IPS-15b (cell line): ENCODE measurements around the gene HSF2BP.

ENCODE experiments used
- H3K27me3 ChIP-seq: one replicate; pipeline ENCODE4 v1.6.1; 2013; ENCODE audit warnings: low read length; ENCODE audit not compliant: control insufficient read depth, insufficient read depth
- H3K36me3 ChIP-seq: one replicate; pipeline ENCODE4 v1.6.1; 2013; ENCODE audit warnings: low read length; ENCODE audit not compliant: control insufficient read depth, insufficient read depth
- H3K4me1 ChIP-seq: one replicate; pipeline ENCODE4 v1.6.1; 2013; ENCODE audit warnings: mild to moderate bottlenecking, low read length; ENCODE audit not compliant: control insufficient read depth, insufficient read depth
- H3K4me3 ChIP-seq: one replicate; pipeline ENCODE4 v1.5.1; 2013; ENCODE audit warnings: low read depth, low read length
- H3K9ac ChIP-seq: one replicate; pipeline ENCODE4 v1.6.1; 2013; ENCODE audit warnings: low read depth, mild to moderate bottlenecking, low read length
- H3K9me3 ChIP-seq: one replicate; pipeline ENCODE4 v1.6.1; 2013; ENCODE audit warnings: mild to moderate bottlenecking, low read length; ENCODE audit not compliant: control insufficient read depth, insufficient read depth

The HSF2BP gene

DNA sequence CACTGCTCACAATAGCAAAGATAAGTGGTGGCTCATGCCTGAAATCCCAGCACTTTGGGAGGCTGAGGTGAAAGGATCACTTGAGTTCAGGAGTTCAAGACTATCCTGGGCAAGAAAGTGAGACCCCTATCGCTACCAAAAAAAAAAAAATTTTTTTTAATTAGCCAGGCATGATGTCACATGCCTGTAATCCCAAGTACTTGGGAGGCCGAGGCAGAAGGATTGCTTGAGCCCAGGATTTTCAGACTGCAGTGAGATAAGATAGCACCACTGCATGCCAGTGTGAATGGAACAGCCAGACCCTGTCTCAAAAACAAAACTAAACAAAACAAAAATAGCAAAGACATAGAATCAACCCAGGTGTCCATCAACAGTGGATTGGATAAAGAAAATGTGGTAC lies 50.6 kb downstream of the HSF2BP start:
- Histone ChIP-seq H3K4me3 (no peak overlapping the region), H3K27me3 (no peaks in the 10 kb centered on the region), H3K4me1 (no peaks in the 10 kb centered on the region), H3K9me3 (no peaks in the 10 kb centered on the region), H3K9ac (no peak overlapping the region), H3K36me3 (no peaks in the 10 kb centered on the region)

DNA sequence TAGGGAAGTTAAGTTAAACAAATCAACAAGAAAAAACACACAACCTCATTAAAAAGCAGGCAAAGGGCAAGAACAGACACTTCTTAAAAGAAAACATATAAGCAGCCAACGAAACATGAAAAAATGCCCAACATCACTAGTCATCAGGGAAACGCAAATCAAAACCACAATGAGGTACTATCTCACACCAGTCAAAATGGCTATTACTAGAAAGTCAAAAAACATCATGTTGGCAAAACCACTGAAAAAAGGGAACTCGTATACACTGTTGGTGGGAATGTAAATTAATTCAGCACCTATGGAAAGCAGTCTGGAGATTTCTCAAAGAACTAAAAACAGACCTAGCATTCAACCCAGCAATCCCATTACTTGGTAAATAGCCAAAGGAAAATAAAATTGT lies 51.1 kb downstream of the HSF2BP start:
- Histone ChIP-seq H3K4me1 (no peaks in the 10 kb centered on the region), H3K4me3 (no peak overlapping the region), H3K9me3 (no peaks in the 10 kb centered on the region), H3K36me3 (no peaks in the 10 kb centered on the region), H3K27me3 (no peaks in the 10 kb centered on the region), H3K9ac (no peak overlapping the region)

DNA sequence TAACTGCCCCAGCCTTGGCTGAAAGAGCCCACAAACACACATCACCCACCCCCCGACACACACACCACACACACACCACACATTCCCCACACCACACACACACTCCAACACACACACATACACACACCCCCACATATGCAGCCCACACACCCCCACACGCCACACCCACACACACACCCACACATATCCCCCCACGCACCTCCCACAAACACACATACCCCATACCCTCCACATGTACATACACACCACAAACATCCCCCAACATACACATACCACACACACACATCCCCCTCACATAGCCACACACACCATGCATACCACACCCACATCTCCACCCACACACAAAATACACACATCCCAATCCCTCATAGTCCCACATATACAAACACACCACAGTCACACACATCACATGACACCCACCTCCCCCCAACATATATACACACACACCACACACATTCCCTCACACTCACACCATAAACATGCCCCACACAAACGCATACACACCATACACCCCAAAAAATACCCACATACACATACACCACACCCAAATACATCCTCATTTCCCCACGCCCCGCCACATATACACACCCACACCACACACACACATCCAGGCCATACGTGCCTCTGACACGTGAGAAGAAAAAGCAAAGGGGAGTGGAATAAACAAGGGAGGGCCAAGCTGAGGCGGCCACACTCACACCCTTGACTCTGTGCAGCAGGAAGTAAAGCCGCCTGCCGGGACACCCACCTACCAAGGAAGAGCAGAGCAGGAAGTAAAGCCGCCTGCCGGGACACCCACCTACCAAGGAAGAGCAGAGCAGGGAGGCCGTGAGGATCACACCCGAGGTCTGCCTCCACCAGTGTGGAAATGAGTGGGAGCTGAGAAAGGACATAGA lies 53.7 kb downstream of the HSF2BP start:
- Histone ChIP-seq H3K9ac (no peak overlapping the region), H3K4me3 (no peak overlapping the region), H3K4me1 (no peaks in the 10 kb centered on the region), H3K9me3 (no peaks in the 10 kb centered on the region), H3K36me3 (no peaks in the 10 kb centered on the region), H3K27me3 (no peaks in the 10 kb centered on the region)

DNA sequence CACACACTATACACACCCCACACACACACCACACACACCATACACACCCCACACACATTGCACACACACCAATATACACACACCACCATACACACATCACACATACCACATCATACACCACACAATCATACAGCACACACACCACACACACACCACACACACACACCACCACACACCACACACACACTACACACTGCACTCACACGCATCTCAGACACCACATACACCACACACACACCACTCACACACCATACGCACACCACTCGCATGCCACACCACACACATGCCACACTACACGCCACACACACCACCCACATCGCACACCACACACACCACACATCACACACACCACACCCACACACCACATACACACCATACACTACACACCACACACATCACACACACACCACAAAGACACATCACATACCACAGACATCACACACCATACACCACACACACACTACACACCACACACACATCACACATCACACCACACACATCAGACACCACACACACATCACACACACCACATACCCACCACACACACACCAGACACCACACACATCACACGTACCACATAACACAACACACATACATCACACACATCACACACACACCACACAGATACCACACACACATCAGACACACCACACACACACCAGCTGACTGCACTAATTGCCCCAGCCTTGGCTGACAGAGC lies 54.6 kb downstream of the HSF2BP start:
- no peak overlapping the region for H3K4me3 ChIP-seq
- H3K27me3 ChIP-seq, result no peaks in the 10 kb centered on the region
- H3K9ac ChIP-seq, result no peak overlapping the region
- no peaks in the 10 kb centered on the region for H3K4me1 ChIP-seq
- no peaks in the 10 kb centered on the region for H3K9me3 ChIP-seq
- no peaks in the 10 kb centered on the region for H3K36me3 ChIP-seq

DNA sequence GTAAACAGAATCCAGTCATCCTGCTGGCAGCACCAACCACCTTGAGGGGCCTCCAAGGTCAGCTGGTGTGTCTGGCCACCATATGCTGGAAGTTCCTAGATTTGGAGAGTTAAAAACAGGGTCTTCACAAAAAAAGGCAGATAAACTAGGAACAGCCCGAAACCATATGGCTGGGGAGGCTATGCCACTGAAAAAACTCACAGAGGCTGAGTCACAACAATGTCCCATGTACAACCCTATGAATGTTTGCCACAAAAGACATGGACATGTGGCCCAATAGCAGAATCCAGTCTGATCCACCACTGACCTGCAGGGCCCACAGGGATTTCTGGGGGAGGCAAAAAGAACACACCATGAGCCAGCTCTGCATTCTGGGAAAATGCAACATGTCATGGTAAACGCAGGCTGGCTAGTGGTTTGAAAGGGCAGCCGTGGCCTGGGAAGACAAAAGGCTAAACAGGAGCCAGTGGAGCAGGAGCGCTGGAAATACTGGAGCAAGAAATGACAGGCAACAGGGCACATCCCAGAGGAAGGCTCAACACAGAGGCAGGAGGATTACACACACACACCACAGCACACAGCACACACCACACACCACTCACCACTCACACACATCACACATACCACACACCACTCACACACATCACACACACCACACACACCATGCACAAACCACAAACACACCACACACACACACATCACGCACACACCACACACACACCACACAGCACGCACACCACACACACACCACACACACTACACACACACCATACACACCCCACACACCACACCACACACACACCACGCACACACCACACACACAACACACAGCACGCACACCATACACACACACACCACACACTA lies 55.4 kb downstream of the HSF2BP start:
- no peaks in the 10 kb centered on the region for H3K36me3 ChIP-seq
- no peak overlapping the region for H3K9ac ChIP-seq
- no peaks in the 10 kb centered on the region for H3K4me1 ChIP-seq
- no peaks in the 10 kb centered on the region for H3K9me3 ChIP-seq
- H3K4me3 ChIP-seq, result no peak overlapping the region
- H3K27me3 ChIP-seq, result no peaks in the 10 kb centered on the region

DNA sequence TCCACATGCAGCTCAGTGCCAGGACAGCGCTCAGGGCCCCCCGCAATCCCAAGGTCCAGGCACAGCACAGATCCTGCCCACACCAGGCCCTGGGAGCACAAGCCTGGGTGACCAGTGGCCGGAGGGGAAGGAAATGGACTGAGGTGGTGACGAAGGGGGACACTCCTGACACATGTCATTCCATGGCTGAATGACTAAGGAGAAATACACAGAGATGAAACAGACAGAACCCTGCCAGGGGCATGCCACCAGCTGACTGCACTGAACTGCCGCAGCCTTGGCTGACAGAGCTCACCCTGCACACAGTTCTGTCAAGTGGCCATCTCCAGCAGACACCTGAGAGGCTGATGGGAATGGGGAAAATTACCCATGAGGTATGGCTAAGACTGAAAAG lies 56.1 kb downstream of the HSF2BP start:
- Histone ChIP-seq H3K4me3 (no peak overlapping the region), H3K9ac (no peak overlapping the region), H3K36me3 (no peaks in the 10 kb centered on the region), H3K4me1 (no peaks in the 10 kb centered on the region), H3K9me3 (no peaks in the 10 kb centered on the region), H3K27me3 (no peaks in the 10 kb centered on the region)

DNA sequence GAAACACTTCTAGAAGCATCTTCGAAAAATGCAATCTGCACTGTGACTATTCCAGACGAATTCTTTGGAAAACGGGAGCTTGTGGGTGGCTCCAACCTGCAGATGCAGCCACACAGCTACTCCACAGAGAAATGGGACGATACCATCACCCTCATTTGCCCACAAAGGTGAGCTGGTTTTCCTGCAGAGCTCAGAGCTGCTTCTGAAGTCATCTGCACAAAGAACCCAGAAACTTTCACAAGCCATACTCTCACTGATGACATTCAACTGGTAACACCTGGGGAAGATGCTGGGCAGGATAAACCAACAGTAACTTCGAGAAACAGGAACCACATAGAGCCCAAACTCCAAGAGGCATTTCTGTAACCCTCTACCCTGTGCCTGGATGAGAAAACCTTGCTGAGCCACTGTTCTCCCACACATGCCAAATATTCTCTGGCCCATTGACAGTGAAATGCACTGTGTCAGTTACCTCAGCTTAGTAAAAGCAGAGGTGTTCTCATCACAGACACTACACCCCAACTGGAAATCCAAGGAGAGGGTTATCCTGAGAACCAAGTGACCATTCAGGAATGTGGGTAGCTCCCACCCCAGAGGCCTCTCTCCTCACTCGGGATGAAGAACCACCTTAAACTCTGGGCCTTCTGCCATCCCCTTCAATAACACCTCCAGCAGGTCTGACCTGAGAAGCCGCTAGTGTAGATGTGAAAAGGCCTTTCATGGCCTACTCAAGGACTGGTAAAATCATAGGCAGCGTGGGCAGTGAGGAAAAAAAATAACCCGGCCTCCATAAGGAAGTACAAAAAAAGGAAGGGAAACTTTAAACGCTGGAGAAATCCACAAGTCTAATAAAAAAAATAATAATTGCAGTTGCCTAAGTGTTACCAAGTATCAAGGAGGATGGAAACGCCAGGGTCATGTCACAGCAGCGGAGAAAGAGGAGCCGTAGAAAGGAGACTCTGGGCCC lies 56.7 kb downstream of the HSF2BP start:
- H3K27me3 ChIP-seq, result no peaks in the 10 kb centered on the region
- no peaks in the 10 kb centered on the region for H3K36me3 ChIP-seq
- no peaks in the 10 kb centered on the region for H3K4me1 ChIP-seq
- no peak overlapping the region for H3K4me3 ChIP-seq
- H3K9me3 ChIP-seq, result no peaks in the 10 kb centered on the region
- H3K9ac ChIP-seq, result no peak overlapping the region

DNA sequence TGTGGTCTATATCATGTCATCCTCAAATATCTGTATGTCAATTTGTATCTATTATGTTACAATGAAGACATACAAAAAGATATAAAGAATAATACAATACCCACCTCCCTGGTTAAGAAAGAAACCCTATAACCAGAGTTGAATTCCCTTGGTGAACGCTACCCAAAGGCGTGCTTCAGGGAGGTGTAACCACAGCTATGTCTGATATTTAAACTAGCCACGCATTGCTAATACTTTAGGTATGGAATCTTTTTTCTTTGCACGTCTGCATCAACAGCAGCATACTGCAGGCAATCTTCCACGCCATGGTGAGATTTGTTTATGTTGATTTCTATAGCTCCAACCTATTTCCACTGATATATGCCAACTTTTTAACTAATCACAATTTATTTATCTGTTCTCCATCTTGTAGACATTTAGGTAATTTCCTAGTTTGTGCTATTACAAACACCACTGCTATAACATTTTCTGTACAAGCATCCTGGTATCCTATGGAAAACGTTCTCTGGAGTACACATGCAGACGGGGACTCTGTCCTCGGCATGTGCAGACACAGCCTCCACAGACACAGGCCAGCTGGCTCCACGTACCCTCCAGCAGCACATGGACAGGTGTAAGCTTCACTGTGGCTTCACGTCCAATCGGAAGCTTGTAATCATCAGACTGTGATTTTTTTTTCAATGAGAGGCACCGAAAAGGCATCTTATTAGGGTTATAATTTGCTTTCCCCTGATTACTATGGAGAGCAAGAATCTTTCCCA lies 58.5 kb downstream of the HSF2BP start:
- no peak overlapping the region for H3K4me3 ChIP-seq
- H3K9ac ChIP-seq, result no peak overlapping the region
- H3K4me1 ChIP-seq, result no peaks in the 10 kb centered on the region

DNA sequence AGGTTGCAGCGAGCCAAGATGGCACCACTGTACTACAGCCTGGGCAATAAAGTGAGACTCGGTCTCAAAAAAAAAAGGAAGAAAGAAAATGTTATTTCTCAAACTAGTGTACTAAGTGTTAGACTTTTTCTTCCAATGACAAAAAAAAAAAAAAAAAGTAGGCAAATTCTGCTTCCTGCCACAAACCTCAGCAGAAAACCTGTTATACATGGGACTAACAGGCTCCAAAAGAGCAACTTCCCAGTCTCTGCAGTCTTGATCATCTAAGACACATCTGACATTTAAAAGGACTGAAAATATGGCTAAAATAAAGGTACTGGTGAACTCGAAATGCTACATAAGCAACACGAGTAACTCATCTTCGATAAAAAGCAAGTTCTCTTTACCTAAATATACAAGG lies 59.6 kb downstream of the HSF2BP start:
- no peaks in the 10 kb centered on the region for H3K27me3 ChIP-seq
- no peak overlapping the region for H3K4me3 ChIP-seq
- no peaks in the 10 kb centered on the region for H3K9me3 ChIP-seq
- H3K36me3 ChIP-seq, result no peaks in the 10 kb centered on the region
- H3K9ac ChIP-seq, result no peak overlapping the region
- H3K4me1 ChIP-seq, result no peaks in the 10 kb centered on the region

More for the DNA sequence above, 58.5 kb downstream of the HSF2BP start:
- H3K9me3 ChIP-seq, result no peaks in the 10 kb centered on the region
- no peaks in the 10 kb centered on the region for H3K27me3 ChIP-seq
- H3K36me3 ChIP-seq, result no peaks in the 10 kb centered on the region

DNA sequence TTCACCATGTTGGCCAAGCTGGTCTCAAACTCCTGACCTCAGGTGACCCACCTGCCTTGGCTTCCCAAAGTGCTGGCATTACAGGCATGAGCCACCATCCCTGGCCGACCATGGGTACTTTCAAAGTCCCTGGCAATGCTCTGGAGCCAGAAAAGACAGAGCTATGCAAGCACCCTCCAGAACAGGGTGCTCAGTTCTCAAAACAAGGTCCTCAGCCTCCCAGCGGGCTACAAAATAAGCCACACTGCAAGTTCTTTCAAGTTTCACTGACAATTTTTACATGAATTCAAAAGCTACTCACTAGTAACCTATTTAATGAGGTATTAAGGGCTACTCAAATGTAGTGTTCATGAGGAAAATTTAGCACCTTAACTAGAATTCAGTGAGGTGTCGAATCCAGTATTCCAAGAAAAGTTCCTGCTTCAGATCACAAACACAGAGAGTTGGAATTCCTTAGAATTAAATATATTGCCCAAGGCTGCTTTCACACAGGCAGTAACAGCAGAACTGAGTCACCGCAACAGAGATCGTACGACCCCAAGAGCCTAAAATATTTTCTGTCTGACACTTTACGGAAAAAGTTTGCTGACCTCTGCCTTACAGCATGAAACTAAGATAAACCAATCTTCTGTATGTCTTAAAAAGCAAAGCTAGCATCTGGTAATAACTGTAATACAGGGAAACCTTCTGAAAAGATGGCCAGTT lies 60.7 kb downstream of the HSF2BP start:
- Histone ChIP-seq H3K9ac (no peak overlapping the region), H3K4me1 (no peaks in the 10 kb centered on the region), H3K27me3 (no peaks in the 10 kb centered on the region), H3K9me3 (no peaks in the 10 kb centered on the region), H3K36me3 (no peaks in the 10 kb centered on the region), H3K4me3 (no peak overlapping the region)
